ENCODE measurements around the gene TPK1.

GRCh38 chr7:144668503-144668902, 167.3 kb downstream of the TPK1 start:
- TF ChIP-seq EZH2 (IDR thresholded peaks at IDR 0.05) (no peak), CTCF (IDR thresholded peaks at IDR 0.05) (no peak)

Measured in neural progenitor cell (in vitro differentiated cells).